Right lobe of liver (tissue), 4 donors: ENCODE measurements around the gene BCDIN3D.

Experiments
- CTCF ChIP-seq, 4 donors: fragments of 200-600 bp in 3 of 4; fragments of 450-650 bp in 1 of 4; IDR thresholded peaks; one replicate each; pipeline versions ENCODE4 v1.5.1 to v1.8.0; 2016 to 2022; ENCODE audit warnings: antibody characterized with exemption in 4 of 4, mild to moderate bottlenecking in 2 of 4
- POLR2A ChIP-seq: fragments of 450-650 bp; IDR thresholded peaks from one replicate; pipeline ENCODE4 v1.6.1; 2017; ENCODE audit warnings: antibody characterized with exemption, mild to moderate bottlenecking
- donor health status: DM: no; HTN: no; CAD: no.
- donor health status: DM: no; HTN: no; CAD: no.
- donor health status: DM: no; HTN: yes; CAD: no.

GRCh38 chr12:49865109-49865781, 22.3 kb upstream of the BCDIN3D start:
- TF ChIP-seq CTCF (IDR thresholded peaks at IDR 0.05) (no peak), POLR2A (no peak)
